Trophoblast cell (in vitro differentiated cells and primary cell): ENCODE data around the gene DDX4.

Source experiments
- DNase-seq, 2 donors: peaks; one replicate each; pipeline ENCODE4 v3.0.0-alpha.2; 2016
- H2AFZ ChIP-seq: 2 replicates; pipeline ENCODE4 v1.6.1; 2013; ENCODE audit warnings: low read length, moderate library complexity, mild to moderate bottlenecking; ENCODE audit not compliant: insufficient read depth, poor library complexity
- H2AK5ac ChIP-seq: 2 replicates; pipeline ENCODE4 v1.6.1; 2013; ENCODE audit warnings: mild to moderate bottlenecking, low read length
- H2BK120ac ChIP-seq: 2 replicates; pipeline ENCODE4 v1.6.1; 2013; ENCODE audit warnings: low read length, mild to moderate bottlenecking, moderate library complexity; ENCODE audit not compliant: insufficient read depth, poor library complexity
- H2BK12ac ChIP-seq: 2 replicates; pipeline ENCODE4 v1.6.1; 2013; ENCODE audit warnings: mild to moderate bottlenecking, low read length, moderate library complexity
- H2BK5ac ChIP-seq: 2 replicates; pipeline ENCODE4 v1.6.1; 2013; ENCODE audit warnings: low read length, low read depth, moderate library complexity, mild to moderate bottlenecking; ENCODE audit not compliant: poor library complexity
- H3K14ac ChIP-seq: 2 replicates; pipeline ENCODE4 v1.6.1; 2013; ENCODE audit warnings: mild to moderate bottlenecking, low read length
- H3K18ac ChIP-seq: 2 replicates; pipeline ENCODE4 v1.6.1; 2013; ENCODE audit warnings: mild to moderate bottlenecking, low read length
- H3K23ac ChIP-seq: 2 replicates; pipeline ENCODE4 v1.6.1; 2013; ENCODE audit warnings: low read length
- H3K27ac ChIP-seq: 2 replicates; pipeline ENCODE4 v1.5.1; 2013; ENCODE audit warnings: low read depth, mild to moderate bottlenecking, inconsistent platforms, low read length, moderate library complexity
- H3K27me3 ChIP-seq: 2 replicates; pipeline ENCODE4 v1.6.1; 2013; ENCODE audit warnings: inconsistent platforms, mild to moderate bottlenecking, low read length, moderate library complexity; ENCODE audit not compliant: insufficient read depth
- H3K36me3 ChIP-seq, 2 experiments: 1 replicate in 1 of 2; 2 replicates in 1 of 2; pipeline ENCODE4 v1.6.1; 2013; ENCODE audit warnings: low read length in 2 of 2, mild to moderate bottlenecking in 2 of 2, moderate library complexity in 1 of 2; ENCODE audit not compliant: insufficient read depth in 2 of 2, control insufficient read depth in 1 of 2
- H3K4ac ChIP-seq: 2 replicates; pipeline ENCODE4 v1.6.1; 2013; ENCODE audit warnings: low read depth, mild to moderate bottlenecking, low read length, moderate library complexity
- H3K4me1 ChIP-seq, 2 experiments: 1 replicate in 1 of 2; 2 replicates in 1 of 2; pipeline ENCODE4 v1.6.1; 2013; ENCODE audit warnings: low read length in 2 of 2, mild to moderate bottlenecking in 2 of 2, moderate library complexity in 1 of 2; ENCODE audit not compliant: insufficient read depth in 2 of 2, control insufficient read depth in 1 of 2
- H3K4me2 ChIP-seq: 2 replicates; pipeline ENCODE4 v1.6.1; 2013; ENCODE audit warnings: inconsistent platforms, mild to moderate bottlenecking, low read length, moderate library complexity
- H3K4me3 ChIP-seq: 2 replicates; pipeline ENCODE4 v1.5.1; 2013; ENCODE audit warnings: mild to moderate bottlenecking, low read depth, low read length, inconsistent platforms
- H3K79me1 ChIP-seq: one replicate; pipeline ENCODE4 v1.6.1; 2013; ENCODE audit warnings: low read length
- H3K79me2 ChIP-seq: 2 replicates; pipeline ENCODE4 v1.6.1; 2013; ENCODE audit warnings: low read length, mild to moderate bottlenecking; ENCODE audit not compliant: control insufficient read depth, insufficient read depth, poor library complexity
- H3K9ac ChIP-seq: 2 replicates; pipeline ENCODE4 v1.6.1; 2013; ENCODE audit warnings: mild to moderate bottlenecking, low read length
- H3K9me3 ChIP-seq: 2 replicates; pipeline ENCODE4 v1.6.1; 2013; ENCODE audit warnings: low read depth, mild to moderate bottlenecking, control low read depth, inconsistent platforms, low read length; ENCODE audit not compliant: insufficient read depth
- H4K12ac ChIP-seq: 2 replicates; pipeline ENCODE4 v1.6.1; 2013; ENCODE audit warnings: low read depth, mild to moderate bottlenecking, low read length, moderate library complexity
- H4K8ac ChIP-seq: 2 replicates; pipeline ENCODE4 v1.6.1; 2013; ENCODE audit warnings: low read depth, mild to moderate bottlenecking, low read length, moderate library complexity
- H4K91ac ChIP-seq: one replicate; pipeline ENCODE4 v1.6.1; 2013; ENCODE audit warnings: low read depth, mild to moderate bottlenecking, low read length, moderate library complexity
- WGBS: extraction: QIAGEN DNeasy Blood & Tissue Kit; methylation state at CpG from one replicate; pipeline ENCODE4 v1.1.7; 2013; ENCODE audit warnings: missing lambda C conversion rate; ENCODE audit not compliant: insufficient read length, insufficient coverage; ENCODE audit errors: extremely low coverage; 5-methylcytosine and 5-hydroxymethylcytosine counted together

Gene DDX4

GRCh38 chr5:55856516-55857246 is 118.8 kb downstream of the DDX4 start:
- Histone ChIP-seq H3K14ac (no peak overlapping the region), H2BK12ac (no peak overlapping the region), H3K79me1 (no peaks in the 10 kb centered on the region), H3K36me3 (no peaks in the 10 kb centered on the region), H3K23ac (no peak overlapping the region), H3K79me2 (no peaks in the 10 kb centered on the region), H2BK5ac (no peak overlapping the region), H4K8ac (no peak overlapping the region), H4K91ac (no peak overlapping the region), H4K12ac (no peak overlapping the region), H3K4me2 (no peak overlapping the region), H3K4me3 (no peak overlapping the region), H3K27ac (no peak overlapping the region), H3K27me3 (no peaks in the 10 kb centered on the region), H2AFZ (no peak overlapping the region), H2BK120ac (no peak overlapping the region), H3K4ac (no peak overlapping the region), H3K9ac (no peak overlapping the region), H3K4me1 (no peaks in the 10 kb centered on the region), H3K18ac (no peak overlapping the region), H2AK5ac (no peak overlapping the region), H3K9me3 (no peaks in the 10 kb centered on the region)
- DNase-seq, result no peak
- no CpG with 5 or more reads among the region's 5 CpGs for WGBS

- Histone ChIP-seq H3K27me3 (no peaks in the 10 kb centered on the region), H3K4ac (no peak overlapping the region), H2BK5ac (no peak overlapping the region), H3K36me3 (no peaks in the 10 kb centered on the region), H3K79me2 (no peaks in the 10 kb centered on the region), H2AK5ac (no peak overlapping the region), H2AFZ (no peak overlapping the region), H3K9me3 (no peaks in the 10 kb centered on the region), H3K14ac (no peak overlapping the region), H3K18ac (no peak overlapping the region), H3K4me3 (no peak overlapping the region), H3K9ac (no peak overlapping the region), H4K12ac (no peak overlapping the region), H3K79me1 (no peaks in the 10 kb centered on the region), H3K23ac (no peak overlapping the region), H3K4me2 (no peak overlapping the region), H4K91ac (no peak overlapping the region), H2BK120ac (no peak overlapping the region), H3K27ac (no peak overlapping the region), H3K4me1 (no peaks in the 10 kb centered on the region), H4K8ac (no peak overlapping the region), H2BK12ac (no peak overlapping the region)
- no CpG with 5 or more reads among the region's 4 CpGs for WGBS
- no peak for DNase-seq
These were observed 119.4 kb downstream of the DDX4 start for GRCh38 chr5:55857247-55857640.

GRCh38 chr5:55858104-55858503 is 120.2 kb downstream of the DDX4 start:
- Histone ChIP-seq H3K4me3 (no peak overlapping the region), H3K9ac (no peak overlapping the region), H4K91ac (no peak overlapping the region), H2AFZ (no peak overlapping the region), H3K9me3 (no peaks in the 10 kb centered on the region), H3K4ac (no peak overlapping the region), H4K12ac (no peak overlapping the region), H3K23ac (no peak overlapping the region), H2AK5ac (no peak overlapping the region), H3K27ac (no peak overlapping the region), H3K27me3 (no peaks in the 10 kb centered on the region), H3K79me2 (no peaks in the 10 kb centered on the region), H3K36me3 (no peaks in the 10 kb centered on the region), H2BK120ac (no peak overlapping the region), H2BK12ac (no peak overlapping the region), H3K18ac (no peak overlapping the region), H4K8ac (no peak overlapping the region), H3K14ac (no peak overlapping the region), H3K79me1 (no peaks in the 10 kb centered on the region), H2BK5ac (no peak overlapping the region), H3K4me2 (no peak overlapping the region), H3K4me1 (no peaks in the 10 kb centered on the region)
- no CpG with 5 or more reads among the region's 2 CpGs for WGBS
- DNase-seq, result no peak

- WGBS, result no CpG with 5 or more reads among the region's 3 CpGs
- H3K4ac ChIP-seq, result no peak overlapping the region
- no peaks in the 10 kb centered on the region for H3K79me1 ChIP-seq
- H3K23ac ChIP-seq, result no peak overlapping the region
- H3K36me3 ChIP-seq, result no peaks in the 10 kb centered on the region
- no peak overlapping the region for H4K91ac ChIP-seq
- H2BK12ac ChIP-seq, result no peak overlapping the region
- no peaks in the 10 kb centered on the region for H3K4me1 ChIP-seq
- H2BK120ac ChIP-seq, result no peak overlapping the region
- no peak overlapping the region for H3K18ac ChIP-seq
- no peak overlapping the region for H3K14ac ChIP-seq
- no peak overlapping the region for H3K9ac ChIP-seq
- H3K27me3 ChIP-seq, result no peaks in the 10 kb centered on the region
- H3K9me3 ChIP-seq, result peaks cover 4% of the 10 kb centered on the region
- no peak overlapping the region for H3K4me3 ChIP-seq
- H2AK5ac ChIP-seq, result no peak overlapping the region
- no peak overlapping the region for H3K4me2 ChIP-seq
- H3K79me2 ChIP-seq, result no peaks in the 10 kb centered on the region
- H4K12ac ChIP-seq, result no peak overlapping the region
- H3K27ac ChIP-seq, result no peak overlapping the region
- H4K8ac ChIP-seq, result no peak overlapping the region
- no peak for DNase-seq
- H2AFZ ChIP-seq, result no peak overlapping the region
- no peak overlapping the region for H2BK5ac ChIP-seq
These were observed 122.4 kb downstream of the DDX4 start for GRCh38 chr5:55860288-55860687.
